GM12864 (cell line): ENCODE results near the gene SMARCC1.

Source experiments
- DNase-seq: peaks from one replicate; pipeline ENCODE4 v3.0.0-alpha.2; 2011; ENCODE audit warnings: low read depth
- H3K4me3 ChIP-seq: 2 replicates; pipeline ENCODE4 v1.5.1; 2011; ENCODE audit warnings: mild to moderate bottlenecking, low read depth, low read length, control low read depth
- CTCF ChIP-seq: IDR thresholded peaks from 2 replicates; pipeline ENCODE4 v1.5.1; 2011; ENCODE audit warnings: low read depth, mild to moderate bottlenecking, moderate library complexity, low read length, control low read depth, inconsistent platforms; ENCODE audit errors: missing control alignments

SMARCC1 gene

GRCh38 chr3:47586746-47587145 is 194.9 kb downstream of the SMARCC1 start:
- no peak overlapping the region for H3K4me3 ChIP-seq
- no peak for TF ChIP-seq CTCF
- no peak for DNase-seq

- TF ChIP-seq CTCF = no peak
- no peak for DNase-seq
- no peak overlapping the region for H3K4me3 ChIP-seq
Observed at GRCh38 chr3:47583320-47584075, 198.2 kb downstream of the SMARCC1 start.

GRCh38 chr3:47581835-47582234 is 199.9 kb downstream of the SMARCC1 start:
- no peak for DNase-seq
- TF ChIP-seq CTCF = no peak
- H3K4me3 ChIP-seq = no peak overlapping the region

GRCh38 chr3:47581422-47581821 is 200.3 kb downstream of the SMARCC1 start:
- TF ChIP-seq CTCF = no peak
- DNase-seq = no peak
- no peak overlapping the region for H3K4me3 ChIP-seq

- no peak for DNase-seq
- no peak overlapping the region for H3K4me3 ChIP-seq
- no peak for TF ChIP-seq CTCF
Observed at GRCh38 chr3:47580481-47580880, 201.2 kb downstream of the SMARCC1 start.

GRCh38 chr3:47579875-47580274 is 201.8 kb downstream of the SMARCC1 start:
- no peak overlapping the region for H3K4me3 ChIP-seq
- no peak for DNase-seq
- TF ChIP-seq CTCF = no peak

GRCh38 chr3:47578691-47579632 is 202.7 kb downstream of the SMARCC1 start, which contains the start of gene CSPG5:
Gene CSPG5, minus strand, starts transcription at chr3:47578865. Its CDS starts 172 bp downstream, at chr3:47578693.
- no peak for TF ChIP-seq CTCF
- peak within 1 kb of the TSS; percentile 62 for H3K4me3 ChIP-seq
- DNase-seq = no peak
